Measurements from ENCODE around the gene BCAN. TPM values are rescaled to one million over a fixed set of nuclear protein-coding genes. Genes with fewer than 3 reads are reported as not detected.
A peak's percentile ranks its signal among the peaks of the same experiment; 100 is the strongest.

BCAN gene
- total RNA-seq, result not detected in 2 replicates

- H3K27ac Mint-ChIP-seq, result no peak within 1 kb of the TSS
- H3K9me3 Mint-ChIP-seq, result no peaks in the 10 kb centered on the region
- DNase-seq (ENCODE audit: low spot score), result no peak
- H3K36me3 Mint-ChIP-seq (ENCODE audit: low read depth), result peaks cover 5% of the 10 kb centered on the region
- peak within 1 kb of the TSS; percentile 45 for H3K4me3 Mint-ChIP-seq
- H3K4me1 Mint-ChIP-seq (ENCODE audit: low read depth), result peaks cover 42% of the 10 kb centered on the region
- intact Hi-C loops (cut with micrococcal nuclease), result no loop called here
- H3K27me3 Mint-ChIP-seq (ENCODE audit: insufficient read depth), result peaks cover 72% of the 10 kb centered on the region
Measured at GRCh38 chr1:156641761-156642264, at the start of gene BCAN. BCAN (plus strand) TSS chr1:156642117; CDS start chr1:156646055, 3,938 bp downstream.

GRCh38 chr1:156592158-156592909 lies 49.6 kb upstream of the BCAN start:
- Mint-ChIP-seq H3K4me1 (ENCODE audit: low read depth) (peaks cover 19% of the 10 kb centered on the region), H3K27ac (peak overlapping the region; percentile 56), H3K36me3 (ENCODE audit: low read depth) (peaks cover 31% of the 10 kb centered on the region), H3K27me3 (ENCODE audit: insufficient read depth) (no peaks in the 10 kb centered on the region), H3K9me3 (no peaks in the 10 kb centered on the region), H3K4me3 (peak overlapping the region; percentile 77)
- intact Hi-C loops (cut with micrococcal nuclease), result loop anchor here (1.0 to 5.0 kb wide), 2 partner anchors 8 to 135 kb away; partner anchors contain the start of genes ISG20L2 and METTL25B
- DNase-seq (ENCODE audit: low spot score), result no peak

- no peaks in the 10 kb centered on the region for H3K9me3 Mint-ChIP-seq
- no peak for DNase-seq (ENCODE audit: low spot score)
- peak overlapping the region; percentile 56 for H3K27ac Mint-ChIP-seq
- peaks cover 35% of the 10 kb centered on the region for H3K36me3 Mint-ChIP-seq (ENCODE audit: low read depth)
- H3K4me1 Mint-ChIP-seq (ENCODE audit: low read depth), result peaks cover 19% of the 10 kb centered on the region
- H3K27me3 Mint-ChIP-seq (ENCODE audit: insufficient read depth), result no peaks in the 10 kb centered on the region
- intact Hi-C loops (cut with micrococcal nuclease), result loop anchor here (1.0 to 5.0 kb wide), 2 partner anchors 9 to 134 kb away; partner anchors contain the start of genes ISG20L2 and METTL25B
- H3K4me3 Mint-ChIP-seq, result peak overlapping the region; percentile 77
Measured at GRCh38 chr1:156592910-156593660, 48.8 kb upstream of the BCAN start.

GRCh38 chr1:156593661-156593989 lies 48.3 kb upstream of the BCAN start:
- Mint-ChIP-seq H3K4me3 (no peak overlapping the region), H3K9me3 (no peaks in the 10 kb centered on the region), H3K27me3 (ENCODE audit: insufficient read depth) (no peaks in the 10 kb centered on the region), H3K4me1 (ENCODE audit: low read depth) (peaks cover 24% of the 10 kb centered on the region), H3K36me3 (ENCODE audit: low read depth) (peaks cover 40% of the 10 kb centered on the region), H3K27ac (no peak overlapping the region)
- no peak for DNase-seq (ENCODE audit: low spot score)
- intact Hi-C loops (cut with micrococcal nuclease), result loop anchor here (5.0 kb wide), 1 partner anchor 134 kb away; the partner anchor contains the start of genes ISG20L2 and METTL25B

- Mint-ChIP-seq H3K9me3 (no peaks in the 10 kb centered on the region), H3K27me3 (ENCODE audit: insufficient read depth) (no peaks in the 10 kb centered on the region), H3K4me3 (no peak overlapping the region), H3K36me3 (ENCODE audit: low read depth) (peaks cover 43% of the 10 kb centered on the region), H3K27ac (no peak overlapping the region), H3K4me1 (ENCODE audit: low read depth) (peaks cover 29% of the 10 kb centered on the region)
- intact Hi-C loops (cut with micrococcal nuclease), result loop anchor here (5.0 kb wide), 1 partner anchor 133 kb away; the partner anchor contains the start of genes ISG20L2 and METTL25B
- no peak for DNase-seq (ENCODE audit: low spot score)
Measured at GRCh38 chr1:156594190-156594589, 47.7 kb upstream of the BCAN start.

GRCh38 chr1:156595016-156595415 lies 46.9 kb upstream of the BCAN start:
- H3K4me3 Mint-ChIP-seq, result no peak overlapping the region
- peaks cover 47% of the 10 kb centered on the region for H3K36me3 Mint-ChIP-seq (ENCODE audit: low read depth)

GRCh38 chr1:156596426-156596825 lies 45.5 kb upstream of the BCAN start:
- no peak overlapping the region for H3K27ac Mint-ChIP-seq
- H3K4me1 Mint-ChIP-seq (ENCODE audit: low read depth), result peaks cover 30% of the 10 kb centered on the region
- H3K9me3 Mint-ChIP-seq, result no peaks in the 10 kb centered on the region
- H3K4me3 Mint-ChIP-seq, result no peak overlapping the region
- H3K27me3 Mint-ChIP-seq (ENCODE audit: insufficient read depth), result no peaks in the 10 kb centered on the region
- peaks cover 51% of the 10 kb centered on the region for H3K36me3 Mint-ChIP-seq (ENCODE audit: low read depth)
- DNase-seq (ENCODE audit: low spot score), result no peak
- intact Hi-C loops (cut with micrococcal nuclease), result no loop called here

More at GRCh38 chr1:156595016-156595415, 46.9 kb upstream of the BCAN start:
- Mint-ChIP-seq H3K27me3 (ENCODE audit: insufficient read depth) (no peaks in the 10 kb centered on the region), H3K9me3 (no peaks in the 10 kb centered on the region), H3K4me1 (ENCODE audit: low read depth) (peaks cover 34% of the 10 kb centered on the region), H3K27ac (peak overlapping the region; percentile 41)
- intact Hi-C loops (cut with micrococcal nuclease), result no loop called here
- DNase-seq (ENCODE audit: low spot score), result no peak

- H3K4me3 Mint-ChIP-seq, result no peak overlapping the region
- peaks cover 37% of the 10 kb centered on the region for H3K4me1 Mint-ChIP-seq (ENCODE audit: low read depth)
- peaks cover 48% of the 10 kb centered on the region for H3K36me3 Mint-ChIP-seq (ENCODE audit: low read depth)
- intact Hi-C loops (cut with micrococcal nuclease), result no loop called here
- no peaks in the 10 kb centered on the region for H3K27me3 Mint-ChIP-seq (ENCODE audit: insufficient read depth)
- no peaks in the 10 kb centered on the region for H3K9me3 Mint-ChIP-seq
- H3K27ac Mint-ChIP-seq, result no peak overlapping the region
- no peak for DNase-seq (ENCODE audit: low spot score)
Measured at GRCh38 chr1:156598125-156598524, 43.8 kb upstream of the BCAN start.

- Mint-ChIP-seq H3K4me1 (ENCODE audit: low read depth) (peaks cover 37% of the 10 kb centered on the region), H3K27me3 (ENCODE audit: insufficient read depth) (no peaks in the 10 kb centered on the region), H3K36me3 (ENCODE audit: low read depth) (peaks cover 48% of the 10 kb centered on the region), H3K27ac (peak overlapping the region; percentile 56), H3K9me3 (no peaks in the 10 kb centered on the region), H3K4me3 (peak overlapping the region; percentile 23)
- DNase-seq (ENCODE audit: low spot score), result no peak
- intact Hi-C loops (cut with micrococcal nuclease), result no loop called here
Measured at GRCh38 chr1:156598731-156599432, 43.0 kb upstream of the BCAN start.

- Mint-ChIP-seq H3K4me3 (peak overlapping the region; percentile 100), H3K27me3 (ENCODE audit: insufficient read depth) (no peaks in the 10 kb centered on the region), H3K9me3 (no peaks in the 10 kb centered on the region), H3K36me3 (ENCODE audit: low read depth) (peaks cover 45% of the 10 kb centered on the region), H3K4me1 (ENCODE audit: low read depth) (peaks cover 37% of the 10 kb centered on the region), H3K27ac (peak overlapping the region; percentile 99)
- intact Hi-C loops (cut with micrococcal nuclease), result loop anchor here (2.0 to 5.0 kb wide), 4 partner anchors 95 to 167 kb away; partner anchors contain the start of gene PRCC
- DNase-seq (ENCODE audit: low spot score), result no peak
Measured at GRCh38 chr1:156599811-156600210, 42.1 kb upstream of the BCAN start.

- no peak for DNase-seq (ENCODE audit: low spot score)
Measured at GRCh38 chr1:156600733-156601121, 41.2 kb upstream of the BCAN start.

GRCh38 chr1:156601122-156601830 lies 40.6 kb upstream of the BCAN start, which contains the start of gene GPATCH4:
GPATCH4 (minus strand) TSS chr1:156601479.
- intact Hi-C loops (cut with micrococcal nuclease), result loop anchor here (1.0 to 5.0 kb wide), 6 partner anchors 10 to 166 kb away; partner anchors contain the start of genes NAXE and PRCC
- no peaks in the 10 kb centered on the region for H3K9me3 Mint-ChIP-seq
- H3K4me1 Mint-ChIP-seq (ENCODE audit: low read depth), result peaks cover 37% of the 10 kb centered on the region
- peak within 1 kb of the TSS; percentile 99 for H3K27ac Mint-ChIP-seq
- H3K4me3 Mint-ChIP-seq, result peak within 1 kb of the TSS; percentile 100
- DNase-seq (ENCODE audit: low spot score), result peak; percentile 76
- H3K27me3 Mint-ChIP-seq (ENCODE audit: insufficient read depth), result no peaks in the 10 kb centered on the region
- H3K36me3 Mint-ChIP-seq (ENCODE audit: low read depth), result peaks cover 30% of the 10 kb centered on the region

More at GRCh38 chr1:156600733-156601121, 41.2 kb upstream of the BCAN start:
- peaks cover 37% of the 10 kb centered on the region for H3K4me1 Mint-ChIP-seq (ENCODE audit: low read depth)
- peak overlapping the region; percentile 99 for H3K27ac Mint-ChIP-seq
- intact Hi-C loops (cut with micrococcal nuclease), result loop anchor here (1.0 to 5.0 kb wide), 6 partner anchors 9 to 167 kb away; partner anchors contain the start of genes NAXE and PRCC
- no peaks in the 10 kb centered on the region for H3K27me3 Mint-ChIP-seq (ENCODE audit: insufficient read depth)
- peak overlapping the region; percentile 100 for H3K4me3 Mint-ChIP-seq
- no peaks in the 10 kb centered on the region for H3K9me3 Mint-ChIP-seq
- H3K36me3 Mint-ChIP-seq (ENCODE audit: low read depth), result peaks cover 36% of the 10 kb centered on the region

Data from activated T-helper 1 cell treated with anti-CD3 and anti-CD28 coated beads, Interleukin-12 subunit alpha, Interleukin-12 subunit beta, Interleukin-2, Interleukin-4 antibody, amounts not matched to agents 30 ng/mL and 10 ng/mL and 1 ng/mL, durations not matched to agents 14 hours and 24 hours and 36 hours (primary cell).